Endodermal cell (in vitro differentiated cells): Measurements from ENCODE around the gene FCER2. TPM values are rescaled to one million over a fixed set of nuclear protein-coding genes. Genes with fewer than 3 reads are reported as not detected.
"Not testable (repeated sequence)": the region's sequence is repeated elsewhere in the genome, so short reads cannot be mapped to it uniquely, and the experiment has no call there.

Experiments used
- DNase-seq: peaks from one replicate; pipeline ENCODE4 v3.0.0-alpha.2; 2017
- H3K27ac ChIP-seq: 2 replicates; pipeline ENCODE4 v1.5.1; 2013; ENCODE audit warnings: mild to moderate bottlenecking, low read depth, low read length, moderate library complexity
- H3K27me3 ChIP-seq: 2 replicates; pipeline ENCODE4 v1.6.1; 2013; ENCODE audit warnings: mild to moderate bottlenecking, low read length, moderate library complexity; ENCODE audit not compliant: insufficient read depth, control insufficient read depth, poor library complexity, severe bottlenecking
- H3K36me3 ChIP-seq: 2 replicates; pipeline ENCODE4 v1.7.0; 2013; ENCODE audit warnings: mild to moderate bottlenecking, low read length, moderate library complexity; ENCODE audit not compliant: control insufficient read depth, insufficient read depth
- H3K4me1 ChIP-seq: one replicate; pipeline ENCODE4 v1.7.0; 2013; ENCODE audit warnings: low read length; ENCODE audit not compliant: control insufficient read depth, insufficient read depth
- H3K4me3 ChIP-seq: 2 replicates; pipeline ENCODE4 v1.5.1; 2013; ENCODE audit warnings: mild to moderate bottlenecking, low read length, moderate library complexity
- H3K9ac ChIP-seq: 2 replicates; pipeline ENCODE4 v1.6.1; 2013; ENCODE audit warnings: mild to moderate bottlenecking, low read length, moderate library complexity; ENCODE audit not compliant: poor library complexity, severe bottlenecking; ENCODE audit errors: extremely low read depth
- H3K9me3 ChIP-seq: 2 replicates; pipeline ENCODE4 v1.6.1; 2013; ENCODE audit warnings: mild to moderate bottlenecking, low read length, moderate library complexity; ENCODE audit not compliant: control insufficient read depth
- H3K27ac Mint-ChIP-seq: 2 replicates; pipeline ENCODE4 v1.8.0; 2020; ENCODE audit warnings: mixed read lengths
- H3K27me3 Mint-ChIP-seq: 2 replicates; pipeline ENCODE4 v1.8.0; 2021; ENCODE audit warnings: mild to moderate bottlenecking, mixed read lengths; ENCODE audit not compliant: insufficient read depth
- H3K36me3 Mint-ChIP-seq: 2 replicates; pipeline ENCODE4 v1.8.0; 2020; ENCODE audit warnings: low read depth, mixed read lengths
- H3K4me1 Mint-ChIP-seq: 2 replicates; pipeline ENCODE4 v1.8.0; 2020; ENCODE audit warnings: mixed read lengths
- H3K4me3 Mint-ChIP-seq: 2 replicates; pipeline ENCODE4 v1.8.0; 2020; ENCODE audit warnings: mild to moderate bottlenecking, moderate library complexity, mixed read lengths
- H3K9me3 Mint-ChIP-seq: 2 replicates; pipeline ENCODE4 v1.8.0; 2020; ENCODE audit warnings: mild to moderate bottlenecking, mixed read lengths
- WGBS, 2 experiments: methylation state at CpG; one replicate each; pipeline versions ENCODE4 v1.1.5 to v1.1.7; 2013; ENCODE audit warnings: missing lambda C conversion rate in 2 of 2, mixed read lengths in 1 of 2; ENCODE audit not compliant: insufficient coverage in 1 of 2, insufficient read length in 1 of 2; 5-methylcytosine and 5-hydroxymethylcytosine counted together
- total RNA-seq, 2 donors: library from RNA; stranded (reverse); fragmentation: NEBNext Ultra II Directional in 1 of 2; extraction: Animal tissue kit (Norgen Biotek cat#: 25700) in 1 of 2; gene quantifications; 2 replicates in 1 of 2; 3 replicates in 1 of 2; pipeline ENCODE4 v1.2.1, GENCODE V29; 2021
- TF ChIP-seq, protein P1 (sequence below): fragments of 200-600 bp; sonication (generic); conservative IDR thresholded peaks from 2 replicates; pipeline ENCODE4 v1.5.0; 2021; ENCODE audit warnings: antibody characterized with exemption, mild to moderate bottlenecking

The FCER2 gene
- total RNA-seq, 2 donors from 2014 or later = not detected

DNA sequence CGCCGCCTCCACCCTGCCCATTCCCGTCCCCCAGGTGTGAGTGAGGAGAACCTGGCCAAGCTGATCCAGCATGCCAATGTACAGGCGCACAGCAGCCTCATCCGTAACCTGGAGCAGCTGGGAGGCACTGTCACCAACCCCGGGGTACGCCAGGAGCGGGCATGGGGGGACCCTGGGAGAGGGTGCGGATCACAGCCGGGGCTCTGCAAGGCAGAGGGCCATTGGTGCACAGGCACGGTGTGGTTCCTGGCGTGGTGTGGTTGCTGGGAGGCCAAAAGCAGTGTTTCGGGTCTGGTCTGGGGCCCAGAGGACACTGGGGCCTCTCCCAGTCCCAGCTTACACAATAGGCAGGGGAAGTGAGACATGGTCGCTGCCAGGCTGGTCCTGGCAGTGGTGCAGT lies 56.8 kb downstream of the FCER2 start:
- H3K4me1 Mint-ChIP-seq = peaks cover 8% of the 10 kb centered on the region
- no peaks in the 10 kb centered on the region for H3K4me1 ChIP-seq
- H3K9me3 Mint-ChIP-seq = peaks cover 2% of the 10 kb centered on the region
- WGBS, 2 experiments = 90 to 96% methylated on average over 10 to 14 of the region's 14 CpGs
- H3K36me3 Mint-ChIP-seq = peaks cover 34% of the 10 kb centered on the region
- H3K27me3 Mint-ChIP-seq = peaks cover 5% of the 10 kb centered on the region
- TF ChIP-seq, protein P1, sequence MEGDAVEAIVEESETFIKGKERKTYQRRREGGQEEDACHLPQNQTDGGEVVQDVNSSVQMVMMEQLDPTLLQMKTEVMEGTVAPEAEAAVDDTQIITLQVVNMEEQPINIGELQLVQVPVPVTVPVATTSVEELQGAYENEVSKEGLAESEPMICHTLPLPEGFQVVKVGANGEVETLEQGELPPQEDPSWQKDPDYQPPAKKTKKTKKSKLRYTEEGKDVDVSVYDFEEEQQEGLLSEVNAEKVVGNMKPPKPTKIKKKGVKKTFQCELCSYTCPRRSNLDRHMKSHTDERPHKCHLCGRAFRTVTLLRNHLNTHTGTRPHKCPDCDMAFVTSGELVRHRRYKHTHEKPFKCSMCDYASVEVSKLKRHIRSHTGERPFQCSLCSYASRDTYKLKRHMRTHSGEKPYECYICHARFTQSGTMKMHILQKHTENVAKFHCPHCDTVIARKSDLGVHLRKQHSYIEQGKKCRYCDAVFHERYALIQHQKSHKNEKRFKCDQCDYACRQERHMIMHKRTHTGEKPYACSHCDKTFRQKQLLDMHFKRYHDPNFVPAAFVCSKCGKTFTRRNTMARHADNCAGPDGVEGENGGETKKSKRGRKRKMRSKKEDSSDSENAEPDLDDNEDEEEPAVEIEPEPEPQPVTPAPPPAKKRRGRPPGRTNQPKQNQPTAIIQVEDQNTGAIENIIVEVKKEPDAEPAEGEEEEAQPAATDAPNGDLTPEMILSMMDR = no peak
- no peaks in the 10 kb centered on the region for H3K9me3 ChIP-seq
- H3K27me3 ChIP-seq = no peaks in the 10 kb centered on the region
- H3K36me3 ChIP-seq = peaks cover 9% of the 10 kb centered on the region
- DNase-seq = no peak
- no peak overlapping the region for H3K27ac Mint-ChIP-seq
- no peak overlapping the region for H3K9ac ChIP-seq
- H3K4me3 Mint-ChIP-seq = no peak overlapping the region
- H3K27ac ChIP-seq = no peak overlapping the region
- no peak overlapping the region for H3K4me3 ChIP-seq

DNA sequence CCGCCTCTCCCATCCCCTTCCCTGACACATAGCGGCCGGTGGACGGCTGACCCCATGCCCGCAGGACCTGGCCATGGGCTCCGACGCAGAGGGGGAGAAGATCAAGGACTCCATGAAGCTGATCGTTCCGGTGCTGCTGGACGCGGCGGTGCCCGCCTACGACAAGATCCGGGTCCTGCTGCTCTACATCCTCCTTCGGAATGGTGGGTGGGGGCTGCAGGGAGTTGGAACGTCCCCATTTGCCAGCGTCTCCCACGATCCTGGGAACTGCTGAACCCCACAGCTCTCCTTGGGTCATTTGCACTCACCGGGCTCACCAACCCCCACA lies 57.4 kb downstream of the FCER2 start:
- DNase-seq = no peak
- H3K36me3 Mint-ChIP-seq = peaks cover 40% of the 10 kb centered on the region
- no peaks in the 10 kb centered on the region for H3K4me1 ChIP-seq
- no peak overlapping the region for H3K4me3 ChIP-seq
- H3K4me1 Mint-ChIP-seq = peaks cover 8% of the 10 kb centered on the region
- no peaks in the 10 kb centered on the region for H3K27me3 ChIP-seq
- no peak overlapping the region for H3K9ac ChIP-seq
- H3K9me3 ChIP-seq = no peaks in the 10 kb centered on the region
- H3K27ac Mint-ChIP-seq = no peak overlapping the region
- H3K4me3 Mint-ChIP-seq = no peak overlapping the region
- no peak overlapping the region for H3K27ac ChIP-seq
- peaks cover 15% of the 10 kb centered on the region for H3K36me3 ChIP-seq
- H3K9me3 Mint-ChIP-seq = peaks cover 2% of the 10 kb centered on the region
- TF ChIP-seq, protein P1 = no peak
- WGBS, 2 experiments = 96 to 99% methylated on average over 10 to 20 of the region's 20 CpGs
- peaks cover under 1% of the 10 kb centered on the region for H3K27me3 Mint-ChIP-seq

DNA sequence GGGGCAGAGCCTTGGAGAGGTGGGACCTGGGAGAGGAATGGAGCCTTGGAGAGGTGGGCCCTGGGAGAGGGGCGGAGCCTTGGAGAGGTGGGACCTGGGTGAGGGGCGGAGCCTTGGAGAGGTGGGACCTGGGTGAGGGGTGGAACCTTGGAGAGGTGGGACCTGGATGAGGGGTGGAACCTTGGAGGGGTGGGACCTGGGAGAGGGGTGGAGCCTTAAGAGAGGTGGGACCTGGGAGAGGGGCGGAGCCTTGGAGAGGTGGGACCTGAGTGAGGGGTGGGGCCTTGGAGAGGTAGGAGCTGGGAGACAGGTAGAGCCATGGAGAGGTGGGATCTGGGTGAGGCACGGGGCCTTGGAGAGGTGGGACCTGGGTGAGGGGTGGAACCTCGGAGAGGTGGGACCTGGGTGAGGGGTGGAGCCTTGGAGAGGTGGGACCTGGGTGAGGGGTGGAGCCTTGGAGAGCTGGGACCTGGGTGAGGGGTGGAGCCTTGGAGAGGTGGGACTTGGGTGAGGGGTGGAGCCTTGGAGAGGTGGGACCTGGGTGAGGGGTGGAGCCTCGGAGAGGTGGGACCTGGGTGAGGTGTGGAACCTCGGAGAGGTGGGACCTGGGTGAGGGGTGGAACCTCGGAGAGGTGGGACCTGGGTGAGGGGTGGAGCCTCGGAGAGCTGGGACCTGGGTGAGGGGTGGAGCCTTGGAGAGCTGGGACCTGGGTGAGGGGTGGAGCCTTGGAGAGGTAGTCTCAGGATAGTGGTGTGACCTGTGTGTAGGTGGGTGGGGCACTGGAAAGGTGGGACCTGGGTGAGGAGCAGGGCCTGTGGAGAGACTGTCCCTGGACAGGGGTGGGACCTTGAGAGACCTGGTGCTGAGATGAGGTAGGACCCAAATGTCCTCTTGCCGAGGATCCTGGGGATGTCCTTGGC lies 58.0 kb downstream of the FCER2 start:
- H3K9ac ChIP-seq, H3K4me1 ChIP-seq, H3K9me3 Mint-ChIP-seq, H3K27ac ChIP-seq, H3K27me3 ChIP-seq, H3K9me3 ChIP-seq, H3K27me3 Mint-ChIP-seq, H3K4me3 Mint-ChIP-seq, H3K4me3 ChIP-seq, H3K27ac Mint-ChIP-seq, H3K4me1 Mint-ChIP-seq: not testable (repeated sequence)
- 64 to 75% methylated on average over 6 to 10 of the region's 10 CpGs for WGBS, 2 experiments
- DNase-seq = peak; percentile 88
- H3K36me3 Mint-ChIP-seq = peaks cover 43% of the 10 kb centered on the region
- H3K36me3 ChIP-seq = peaks cover 18% of the 10 kb centered on the region
